BE2C (cell line): ENCODE data around the gene MECR.

ENCODE experiments used
- DNase-seq: peaks from one replicate; pipeline ENCODE4 v3.0.0-alpha.2; 2020
- H3K27me3 ChIP-seq: fragments of 250-450 bp; sonication (Bioruptor Pico); 2 replicates; pipeline ENCODE4 v1.5.1; 2020; ENCODE audit warnings: mild to moderate bottlenecking
- H3K36me3 ChIP-seq: fragments of 250-450 bp; sonication (Bioruptor Pico); 2 replicates; pipeline ENCODE4 v1.5.1; 2020; ENCODE audit warnings: mild to moderate bottlenecking
- H3K4me1 ChIP-seq: fragments of 250-450 bp; sonication (Bioruptor Pico); 2 replicates; pipeline ENCODE4 v1.5.1; 2020
- H3K4me3 ChIP-seq: 2 replicates; pipeline ENCODE4 v1.5.1; 2011; ENCODE audit warnings: low read depth, low read length
- H3K9me3 ChIP-seq: fragments of 250-450 bp; sonication (Bioruptor Pico); 2 replicates; pipeline ENCODE4 v1.5.1; 2020
- TF ChIP-seq, protein P1 (sequence below): IDR thresholded peaks from 2 replicates; pipeline ENCODE4 v1.5.1; 2012; ENCODE audit warnings: mild to moderate bottlenecking, low read depth, low read length

MECR gene

DNA sequence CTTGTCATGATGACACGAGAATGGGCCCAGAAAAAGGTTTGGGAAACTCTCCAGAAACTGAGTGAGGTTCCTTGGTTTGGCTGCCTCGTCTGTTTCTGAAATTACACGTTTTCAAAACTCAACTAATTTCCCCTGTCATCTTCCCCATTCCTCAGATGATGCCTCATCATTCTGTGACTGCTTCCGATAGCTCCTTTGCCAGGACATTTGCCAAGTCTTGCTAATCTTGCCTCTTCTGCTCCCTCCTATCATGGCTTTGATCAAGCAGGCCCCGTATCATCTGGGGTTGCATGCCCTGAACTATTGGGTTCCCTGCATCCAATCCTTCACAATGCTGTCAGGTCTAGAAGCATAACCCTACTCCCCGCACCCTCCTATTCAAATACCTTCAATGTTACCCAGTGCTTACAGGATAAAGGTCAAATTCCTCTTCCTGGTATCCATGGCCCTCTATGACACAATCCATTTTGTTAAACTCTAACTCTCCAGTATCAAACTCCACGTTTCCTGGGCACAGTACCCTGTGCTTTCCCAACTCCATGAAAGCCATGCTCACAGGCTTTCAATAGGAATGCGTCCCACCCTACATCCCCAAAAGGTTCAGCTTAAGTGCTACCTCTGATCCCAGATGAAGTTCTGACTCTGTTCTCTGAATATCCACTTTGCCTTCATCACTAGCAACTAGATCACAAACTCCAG is 84.8 kb downstream of the MECR start:
- TF ChIP-seq, protein P1, sequence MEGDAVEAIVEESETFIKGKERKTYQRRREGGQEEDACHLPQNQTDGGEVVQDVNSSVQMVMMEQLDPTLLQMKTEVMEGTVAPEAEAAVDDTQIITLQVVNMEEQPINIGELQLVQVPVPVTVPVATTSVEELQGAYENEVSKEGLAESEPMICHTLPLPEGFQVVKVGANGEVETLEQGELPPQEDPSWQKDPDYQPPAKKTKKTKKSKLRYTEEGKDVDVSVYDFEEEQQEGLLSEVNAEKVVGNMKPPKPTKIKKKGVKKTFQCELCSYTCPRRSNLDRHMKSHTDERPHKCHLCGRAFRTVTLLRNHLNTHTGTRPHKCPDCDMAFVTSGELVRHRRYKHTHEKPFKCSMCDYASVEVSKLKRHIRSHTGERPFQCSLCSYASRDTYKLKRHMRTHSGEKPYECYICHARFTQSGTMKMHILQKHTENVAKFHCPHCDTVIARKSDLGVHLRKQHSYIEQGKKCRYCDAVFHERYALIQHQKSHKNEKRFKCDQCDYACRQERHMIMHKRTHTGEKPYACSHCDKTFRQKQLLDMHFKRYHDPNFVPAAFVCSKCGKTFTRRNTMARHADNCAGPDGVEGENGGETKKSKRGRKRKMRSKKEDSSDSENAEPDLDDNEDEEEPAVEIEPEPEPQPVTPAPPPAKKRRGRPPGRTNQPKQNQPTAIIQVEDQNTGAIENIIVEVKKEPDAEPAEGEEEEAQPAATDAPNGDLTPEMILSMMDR = no peak
- no peak for DNase-seq
- Histone ChIP-seq H3K4me3 (no peak overlapping the region), H3K4me1 (no peaks in the 10 kb centered on the region), H3K27me3 (no peaks in the 10 kb centered on the region), H3K9me3 (no peaks in the 10 kb centered on the region), H3K36me3 (peaks cover 37% of the 10 kb centered on the region)

DNA sequence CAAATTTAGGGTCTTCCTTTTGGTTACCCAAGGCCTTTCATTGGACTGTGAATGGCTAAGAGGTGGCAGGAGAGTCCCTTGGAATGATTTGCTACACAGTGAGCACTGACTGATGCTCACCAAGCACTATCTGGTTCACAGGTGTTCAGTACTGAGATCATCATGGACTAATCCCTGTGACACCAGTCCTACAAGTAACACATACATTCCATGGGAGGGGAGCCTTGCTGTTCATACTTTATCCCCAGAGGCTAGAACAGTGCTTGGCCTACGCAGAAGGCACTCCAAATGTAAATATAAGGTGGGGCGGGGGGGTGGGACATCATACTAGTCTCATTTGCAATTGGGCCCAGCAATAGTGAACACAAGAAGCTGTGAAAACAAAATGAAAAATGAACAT is 86.6 kb downstream of the MECR start:
- H3K27me3 ChIP-seq = no peaks in the 10 kb centered on the region
- DNase-seq = no peak
- H3K9me3 ChIP-seq = no peaks in the 10 kb centered on the region
- no peaks in the 10 kb centered on the region for H3K4me1 ChIP-seq
- H3K36me3 ChIP-seq = peaks cover 25% of the 10 kb centered on the region
- H3K4me3 ChIP-seq = no peak overlapping the region
- TF ChIP-seq, protein P1 = no peak

DNA sequence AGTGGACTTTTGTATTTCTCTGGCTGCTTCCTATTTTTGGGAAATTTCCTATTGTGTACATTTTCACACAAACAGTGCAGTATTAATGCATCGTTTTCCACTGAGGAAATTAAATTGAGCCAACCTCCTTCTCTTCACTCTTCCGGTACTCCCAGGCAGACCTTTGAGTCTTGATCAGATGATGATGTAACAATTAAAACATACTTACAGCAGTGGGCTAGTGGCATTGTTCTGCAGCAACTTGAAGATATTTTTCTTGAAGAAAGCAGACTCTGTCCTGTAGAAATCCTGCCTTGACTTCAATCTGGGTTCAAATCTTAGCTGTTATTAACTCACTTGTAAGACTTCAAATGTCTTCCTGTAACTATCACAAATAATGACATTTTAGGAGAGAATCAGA is 88.0 kb downstream of the MECR start:
- DNase-seq = no peak
- Histone ChIP-seq H3K27me3 (no peaks in the 10 kb centered on the region), H3K4me1 (no peaks in the 10 kb centered on the region), H3K36me3 (peaks cover 11% of the 10 kb centered on the region), H3K9me3 (no peaks in the 10 kb centered on the region), H3K4me3 (no peak overlapping the region)
- TF ChIP-seq, protein P1 = no peak
